ENCODE results near the gene HSD11B1. TPM values are rescaled to one million over a fixed set of nuclear protein-coding genes. Genes with fewer than 3 reads are reported as not detected.

HSD11B1 gene
- total and polyA plus RNA-seq, 4 donors, result 0.09 to 488 (median 304) TPM

GRCh38 chr1:209715314-209715713 lies 10.7 kb downstream of the HSD11B1 start:
- no peak overlapping the region for H3K27ac ChIP-seq (ENCODE audit: low read depth in 1 of 2, low read length in 2 of 2)
- peaks cover 0 to 24% (median 9%) of the 10 kb centered on the region in 4 donors for H3K36me3 ChIP-seq (ENCODE audit: control insufficient read depth in 4 of 4, insufficient read depth in 3 of 4, low read depth in 1 of 4, low read length in 3 of 4)
- DNase-seq (ENCODE audit: low spot score), result no peak
- H3K27me3 ChIP-seq (ENCODE audit: control insufficient read depth in 4 of 4, insufficient read depth in 4 of 4, low read length in 3 of 4), result no peaks in the 10 kb centered on the region
- no peak overlapping the region for H3K4me3 ChIP-seq (ENCODE audit: low read depth in 1 of 3, low read length in 3 of 3)
- H3K9ac ChIP-seq (ENCODE audit: low read depth in 1 of 2, low read length in 2 of 2), result no peak overlapping the region
- H3K9me3 ChIP-seq (ENCODE audit: control insufficient read depth in 4 of 4, low read length in 3 of 4), result no peaks in the 10 kb centered on the region
- H3K4me1 ChIP-seq (ENCODE audit: control insufficient read depth in 4 of 4, insufficient read depth in 4 of 4, low read length in 3 of 4), result peaks cover 0 to 10% (median 2%) of the 10 kb centered on the region in 4 donors
- TF ChIP-seq RAD21 (IDR thresholded peaks at IDR 0.05) (no peak), EGR1 (IDR thresholded peaks at IDR 0.05; ENCODE audit: low read depth in 2 of 2) (no peak), NR2F2 (IDR thresholded peaks at IDR 0.05) (no peak), TAF1 (conservative IDR thresholded peaks at IDR 0.05) (no peak), JUND (IDR thresholded peaks at IDR 0.05) (no peak), GABPA (IDR thresholded peaks at IDR 0.05 in 1 of 2, conservative IDR thresholded peaks at IDR 0.05 in 1 of 2) (no peak), MAX (IDR thresholded peaks at IDR 0.05) (no peak)

DNA sequence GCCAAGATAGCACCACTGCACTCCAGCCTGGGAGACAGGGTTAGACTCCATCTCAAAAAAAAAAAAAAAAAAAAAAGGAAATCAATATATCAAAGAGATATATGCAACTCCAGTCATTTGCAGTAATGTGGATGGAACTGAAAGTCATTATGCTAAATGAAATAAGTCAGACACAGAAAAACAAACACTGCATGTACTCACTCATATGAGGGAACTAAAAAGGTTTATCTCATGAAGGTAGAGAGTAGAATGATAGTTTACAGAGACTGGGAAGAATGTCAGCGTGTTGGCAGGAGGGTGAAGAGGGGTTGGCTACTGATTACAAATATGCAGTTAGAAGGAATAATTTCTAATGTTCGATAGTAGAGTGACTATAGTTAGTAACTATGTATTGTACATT lies 13.2 kb downstream of the HSD11B1 start:
- DNase-seq (ENCODE audit: low spot score), result no peak
- no peak for TF ChIP-seq EGR1 (IDR thresholded peaks at IDR 0.05; ENCODE audit: low read depth in 2 of 2)
- TF ChIP-seq HNF4A (conservative IDR thresholded peaks at IDR 0.05), result no peak
- no peak for TF ChIP-seq NR2F2 (IDR thresholded peaks at IDR 0.05)
- TF ChIP-seq JUND (IDR thresholded peaks at IDR 0.05), result no peak
- no peak for TF ChIP-seq MAX (IDR thresholded peaks at IDR 0.05)
- TF ChIP-seq GABPA (IDR thresholded peaks at IDR 0.05 in 1 of 2, conservative IDR thresholded peaks at IDR 0.05 in 1 of 2), result no peak
- TF ChIP-seq FOXA2 (IDR thresholded peaks at IDR 0.05), result no peak
- TF ChIP-seq FOXA1 (IDR thresholded peaks at IDR 0.05), result no peak
- no peak for TF ChIP-seq HNF4G (IDR thresholded peaks at IDR 0.05)
- TF ChIP-seq SP1 (IDR thresholded peaks at IDR 0.05), result no peak
- TF ChIP-seq RAD21 (IDR thresholded peaks at IDR 0.05), result no peak
- TF ChIP-seq ZBTB33 (IDR thresholded peaks at IDR 0.05), result no peak
- TF ChIP-seq, protein P1, sequence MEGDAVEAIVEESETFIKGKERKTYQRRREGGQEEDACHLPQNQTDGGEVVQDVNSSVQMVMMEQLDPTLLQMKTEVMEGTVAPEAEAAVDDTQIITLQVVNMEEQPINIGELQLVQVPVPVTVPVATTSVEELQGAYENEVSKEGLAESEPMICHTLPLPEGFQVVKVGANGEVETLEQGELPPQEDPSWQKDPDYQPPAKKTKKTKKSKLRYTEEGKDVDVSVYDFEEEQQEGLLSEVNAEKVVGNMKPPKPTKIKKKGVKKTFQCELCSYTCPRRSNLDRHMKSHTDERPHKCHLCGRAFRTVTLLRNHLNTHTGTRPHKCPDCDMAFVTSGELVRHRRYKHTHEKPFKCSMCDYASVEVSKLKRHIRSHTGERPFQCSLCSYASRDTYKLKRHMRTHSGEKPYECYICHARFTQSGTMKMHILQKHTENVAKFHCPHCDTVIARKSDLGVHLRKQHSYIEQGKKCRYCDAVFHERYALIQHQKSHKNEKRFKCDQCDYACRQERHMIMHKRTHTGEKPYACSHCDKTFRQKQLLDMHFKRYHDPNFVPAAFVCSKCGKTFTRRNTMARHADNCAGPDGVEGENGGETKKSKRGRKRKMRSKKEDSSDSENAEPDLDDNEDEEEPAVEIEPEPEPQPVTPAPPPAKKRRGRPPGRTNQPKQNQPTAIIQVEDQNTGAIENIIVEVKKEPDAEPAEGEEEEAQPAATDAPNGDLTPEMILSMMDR (IDR thresholded peaks at IDR 0.05; ENCODE audit: low read depth, low read length, missing input control), result no peak
- TF ChIP-seq TAF1 (conservative IDR thresholded peaks at IDR 0.05), result no peak
- TF ChIP-seq, protein P2, sequence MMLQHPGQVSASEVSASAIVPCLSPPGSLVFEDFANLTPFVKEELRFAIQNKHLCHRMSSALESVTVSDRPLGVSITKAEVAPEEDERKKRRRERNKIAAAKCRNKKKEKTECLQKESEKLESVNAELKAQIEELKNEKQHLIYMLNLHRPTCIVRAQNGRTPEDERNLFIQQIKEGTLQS (IDR thresholded peaks at IDR 0.05), result no peak
- TF ChIP-seq YY1 (IDR thresholded peaks at IDR 0.05), result no peak
- TF ChIP-seq, protein P3, sequence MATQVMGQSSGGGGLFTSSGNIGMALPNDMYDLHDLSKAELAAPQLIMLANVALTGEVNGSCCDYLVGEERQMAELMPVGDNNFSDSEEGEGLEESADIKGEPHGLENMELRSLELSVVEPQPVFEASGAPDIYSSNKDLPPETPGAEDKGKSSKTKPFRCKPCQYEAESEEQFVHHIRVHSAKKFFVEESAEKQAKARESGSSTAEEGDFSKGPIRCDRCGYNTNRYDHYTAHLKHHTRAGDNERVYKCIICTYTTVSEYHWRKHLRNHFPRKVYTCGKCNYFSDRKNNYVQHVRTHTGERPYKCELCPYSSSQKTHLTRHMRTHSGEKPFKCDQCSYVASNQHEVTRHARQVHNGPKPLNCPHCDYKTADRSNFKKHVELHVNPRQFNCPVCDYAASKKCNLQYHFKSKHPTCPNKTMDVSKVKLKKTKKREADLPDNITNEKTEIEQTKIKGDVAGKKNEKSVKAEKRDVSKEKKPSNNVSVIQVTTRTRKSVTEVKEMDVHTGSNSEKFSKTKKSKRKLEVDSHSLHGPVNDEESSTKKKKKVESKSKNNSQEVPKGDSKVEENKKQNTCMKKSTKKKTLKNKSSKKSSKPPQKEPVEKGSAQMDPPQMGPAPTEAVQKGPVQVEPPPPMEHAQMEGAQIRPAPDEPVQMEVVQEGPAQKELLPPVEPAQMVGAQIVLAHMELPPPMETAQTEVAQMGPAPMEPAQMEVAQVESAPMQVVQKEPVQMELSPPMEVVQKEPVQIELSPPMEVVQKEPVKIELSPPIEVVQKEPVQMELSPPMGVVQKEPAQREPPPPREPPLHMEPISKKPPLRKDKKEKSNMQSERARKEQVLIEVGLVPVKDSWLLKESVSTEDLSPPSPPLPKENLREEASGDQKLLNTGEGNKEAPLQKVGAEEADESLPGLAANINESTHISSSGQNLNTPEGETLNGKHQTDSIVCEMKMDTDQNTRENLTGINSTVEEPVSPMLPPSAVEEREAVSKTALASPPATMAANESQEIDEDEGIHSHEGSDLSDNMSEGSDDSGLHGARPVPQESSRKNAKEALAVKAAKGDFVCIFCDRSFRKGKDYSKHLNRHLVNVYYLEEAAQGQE (IDR thresholded peaks at IDR 0.05), result no peak
- no peak for TF ChIP-seq RXRA (IDR thresholded peaks at IDR 0.05)
- 63% methylated on average over 2 of the region's 2 CpGs for WGBS

More for the DNA sequence above, 13.2 kb downstream of the HSD11B1 start:
- Histone ChIP-seq H3K9ac (ENCODE audit: low read depth in 1 of 2, low read length in 2 of 2) (no peak overlapping the region), H3K4me1 (ENCODE audit: control insufficient read depth in 4 of 4, insufficient read depth in 4 of 4, low read length in 3 of 4) (peaks cover 9 to 34% (median 18%) of the 10 kb centered on the region in 4 donors), H3K36me3 (ENCODE audit: control insufficient read depth in 4 of 4, insufficient read depth in 3 of 4, low read depth in 1 of 4, low read length in 3 of 4) (peaks cover 2 to 14% (median 3%) of the 10 kb centered on the region in 4 donors), H3K27me3 (ENCODE audit: control insufficient read depth in 4 of 4, insufficient read depth in 4 of 4, low read length in 3 of 4) (no peaks in the 10 kb centered on the region), H3K9me3 (ENCODE audit: control insufficient read depth in 4 of 4, low read length in 3 of 4) (no peaks in the 10 kb centered on the region), H3K4me3 (ENCODE audit: low read depth in 1 of 3, low read length in 3 of 3) (no peak overlapping the region), H3K27ac (ENCODE audit: low read depth in 1 of 2, low read length in 2 of 2) (peak overlapping the region; percentile 11 to 58)

All from liver (tissue), 9 donors.